ENCODE data around the gene USP47.

DNA sequence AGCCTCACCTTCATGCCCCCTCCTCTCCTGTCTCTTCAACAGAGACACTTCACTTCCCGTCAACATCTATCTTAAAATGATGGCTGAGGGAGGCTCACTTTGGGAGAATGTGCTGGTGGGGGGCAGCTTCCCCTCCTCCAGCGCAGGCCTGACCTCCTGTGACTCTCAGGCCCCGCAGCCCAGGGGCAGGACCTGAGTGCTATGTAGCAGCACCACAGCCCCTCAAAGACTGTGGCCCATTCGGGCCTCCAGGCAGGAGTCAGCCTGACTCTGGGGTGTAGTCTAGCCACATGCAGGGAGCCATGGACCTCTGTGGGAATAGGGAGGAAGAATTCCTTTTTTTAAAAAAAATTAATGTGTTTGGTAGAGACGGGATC lies 123.0 kb downstream of the USP47 start:
- TF ChIP-seq, protein P1, sequence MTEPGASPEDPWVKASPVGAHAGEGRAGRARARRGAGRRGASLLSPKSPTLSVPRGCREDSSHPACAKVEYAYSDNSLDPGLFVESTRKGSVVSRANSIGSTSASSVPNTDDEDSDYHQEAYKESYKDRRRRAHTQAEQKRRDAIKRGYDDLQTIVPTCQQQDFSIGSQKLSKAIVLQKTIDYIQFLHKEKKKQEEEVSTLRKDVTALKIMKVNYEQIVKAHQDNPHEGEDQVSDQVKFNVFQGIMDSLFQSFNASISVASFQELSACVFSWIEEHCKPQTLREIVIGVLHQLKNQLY (CRISPR knock-in tag; IDR thresholded peaks at IDR 0.05): no peak
- TF ChIP-seq ZSCAN29 (CRISPR knock-in tag; conservative IDR thresholded peaks at IDR 0.05) (no peak), GABPA (IDR thresholded peaks at IDR 0.05; ENCODE audit: low read depth, low read length) (no peak), GABPA (CRISPR knock-in tag; IDR thresholded peaks at IDR 0.05; ENCODE audit: low read depth) (no peak), MED1 (CRISPR knock-in tag; IDR thresholded peaks at IDR 0.05) (no peak)
